OCI-LY3 (cell line): ENCODE measurements around the gene HIBADH.

Experiments used
- EZH2phosphoT487 ChIP-seq: fragments of 200-600 bp; shearing (Covaris generic); IDR thresholded peaks from 2 replicates; pipeline ENCODE4 v1.6.1; 2018; ENCODE audit warnings: antibody characterized with exemption, mixed run types, low read depth
- TF ChIP-seq, protein P1 (sequence below): fragments of 200-600, 300-600 bp; sonication (generic); IDR thresholded peaks from 2 replicates; pipeline ENCODE4 v1.5.1; 2014; ENCODE audit warnings: antibody characterized with exemption, low read length, low read depth

GRCh38 chr7:27484451-27484850 is 178.2 kb downstream of the HIBADH start:
- TF ChIP-seq, protein P1, sequence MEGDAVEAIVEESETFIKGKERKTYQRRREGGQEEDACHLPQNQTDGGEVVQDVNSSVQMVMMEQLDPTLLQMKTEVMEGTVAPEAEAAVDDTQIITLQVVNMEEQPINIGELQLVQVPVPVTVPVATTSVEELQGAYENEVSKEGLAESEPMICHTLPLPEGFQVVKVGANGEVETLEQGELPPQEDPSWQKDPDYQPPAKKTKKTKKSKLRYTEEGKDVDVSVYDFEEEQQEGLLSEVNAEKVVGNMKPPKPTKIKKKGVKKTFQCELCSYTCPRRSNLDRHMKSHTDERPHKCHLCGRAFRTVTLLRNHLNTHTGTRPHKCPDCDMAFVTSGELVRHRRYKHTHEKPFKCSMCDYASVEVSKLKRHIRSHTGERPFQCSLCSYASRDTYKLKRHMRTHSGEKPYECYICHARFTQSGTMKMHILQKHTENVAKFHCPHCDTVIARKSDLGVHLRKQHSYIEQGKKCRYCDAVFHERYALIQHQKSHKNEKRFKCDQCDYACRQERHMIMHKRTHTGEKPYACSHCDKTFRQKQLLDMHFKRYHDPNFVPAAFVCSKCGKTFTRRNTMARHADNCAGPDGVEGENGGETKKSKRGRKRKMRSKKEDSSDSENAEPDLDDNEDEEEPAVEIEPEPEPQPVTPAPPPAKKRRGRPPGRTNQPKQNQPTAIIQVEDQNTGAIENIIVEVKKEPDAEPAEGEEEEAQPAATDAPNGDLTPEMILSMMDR, result no peak
- TF ChIP-seq EZH2phosphoT487, result no peak
